Mesenchymal stem cell (in vitro differentiated cells and primary cell): ENCODE measurements around the gene TRAPPC2L.
A peak's percentile ranks its signal among the peaks of the same experiment; 100 is the strongest.

Experiments
- DNase-seq: peaks from one replicate; pipeline ENCODE4 v3.0.0-alpha.2; 2013
- H2AFZ ChIP-seq: one replicate; pipeline ENCODE4 v1.6.1; 2013; ENCODE audit warnings: low read depth, mild to moderate bottlenecking, control low read depth, inconsistent platforms, low read length, moderate library complexity
- H2AK5ac ChIP-seq: 2 replicates; pipeline ENCODE4 v1.6.1; 2013; ENCODE audit warnings: low read length, moderate library complexity, mild to moderate bottlenecking, inconsistent platforms; ENCODE audit not compliant: severe bottlenecking
- H2BK120ac ChIP-seq: one replicate; pipeline ENCODE4 v1.6.1; 2013; ENCODE audit warnings: low read depth, mild to moderate bottlenecking, inconsistent platforms, low read length, moderate library complexity
- H2BK12ac ChIP-seq, 2 experiments: one replicate each; pipeline ENCODE4 v1.6.1; 2013; ENCODE audit warnings: inconsistent platforms in 2 of 2, low read length in 2 of 2, mild to moderate bottlenecking in 2 of 2, moderate library complexity in 2 of 2, control low read depth in 1 of 2
- H2BK15ac ChIP-seq: one replicate; pipeline ENCODE4 v1.6.1; 2013; ENCODE audit warnings: mild to moderate bottlenecking, low read depth, inconsistent platforms; ENCODE audit not compliant: poor library complexity, severe bottlenecking
- H2BK5ac ChIP-seq: 2 replicates; pipeline ENCODE4 v1.6.1; 2013; ENCODE audit warnings: low read depth, mild to moderate bottlenecking, low read length, control low read depth, inconsistent platforms; ENCODE audit not compliant: poor library complexity, severe bottlenecking
- H3K14ac ChIP-seq, 2 experiments: one replicate each; pipeline ENCODE4 v1.6.1; 2013; ENCODE audit warnings: inconsistent platforms in 2 of 2, low read length in 2 of 2, control low read depth in 1 of 2, mild to moderate bottlenecking in 1 of 2, moderate library complexity in 1 of 2
- H3K18ac ChIP-seq, 2 experiments: one replicate each; pipeline ENCODE4 v1.6.1; 2013; ENCODE audit warnings: inconsistent platforms in 2 of 2, low read length in 2 of 2, control low read depth in 1 of 2, low read depth in 1 of 2, mild to moderate bottlenecking in 1 of 2
- H3K23ac ChIP-seq, 2 experiments: one replicate each; pipeline ENCODE4 v1.6.1; 2013; ENCODE audit warnings: inconsistent platforms in 2 of 2, low read length in 2 of 2, mild to moderate bottlenecking in 2 of 2, moderate library complexity in 2 of 2, control low read depth in 1 of 2
- H3K27ac ChIP-seq: 2 replicates; pipeline ENCODE4 v1.5.1; 2013; ENCODE audit warnings: mild to moderate bottlenecking, moderate library complexity, low read length, control low read depth, inconsistent platforms; ENCODE audit not compliant: poor library complexity, severe bottlenecking
- H3K27me3 ChIP-seq, 2 experiments: 2 replicates each; pipeline versions ENCODE4 v1.6.1 to v1.7.0; 2013; ENCODE audit warnings: low read length in 2 of 2, mild to moderate bottlenecking in 2 of 2, moderate library complexity in 2 of 2, control low read depth in 1 of 2, inconsistent platforms in 1 of 2; ENCODE audit not compliant: control insufficient read depth in 1 of 2, insufficient read depth in 1 of 2
- H3K36me3 ChIP-seq, 2 experiments: 2 replicates each; pipeline versions ENCODE4 v1.6.1 to v1.7.0; 2013; ENCODE audit warnings: low read length in 2 of 2, control low read depth in 1 of 2, inconsistent platforms in 1 of 2, low read depth in 1 of 2, mild to moderate bottlenecking in 1 of 2; ENCODE audit not compliant: insufficient read depth in 2 of 2, control insufficient read depth in 1 of 2
- H3K4ac ChIP-seq, 2 experiments: one replicate each; pipeline ENCODE4 v1.6.1; 2013; ENCODE audit warnings: inconsistent platforms in 2 of 2, low read length in 2 of 2, mild to moderate bottlenecking in 2 of 2, moderate library complexity in 2 of 2, control low read depth in 1 of 2, low read depth in 1 of 2
- H3K4me1 ChIP-seq: 2 replicates; pipeline ENCODE4 v1.6.1; 2013; ENCODE audit warnings: low read depth, low read length, control low read depth; ENCODE audit not compliant: control insufficient read depth, insufficient read depth
- H3K4me2 ChIP-seq: 2 replicates; pipeline ENCODE4 v1.6.1; 2013; ENCODE audit warnings: low read length, mild to moderate bottlenecking, inconsistent platforms; ENCODE audit not compliant: poor library complexity, severe bottlenecking
- H3K4me3 ChIP-seq, 2 experiments: 2 replicates each; pipeline versions ENCODE4 v1.5.1 to v1.7.0; 2013; ENCODE audit warnings: low read length in 2 of 2, mild to moderate bottlenecking in 2 of 2, control low read depth in 1 of 2, low read depth in 1 of 2; ENCODE audit not compliant: insufficient read depth in 1 of 2
- H3K79me1 ChIP-seq: replicated peaks from 2 replicates; pipeline ENCODE4 v1.6.1; 2013; ENCODE audit warnings: mild to moderate bottlenecking, control low read depth, low read length, inconsistent platforms; ENCODE audit not compliant: poor library complexity, severe bottlenecking
- H3K9ac ChIP-seq: 2 replicates; pipeline ENCODE4 v1.7.0; 2013; ENCODE audit warnings: mild to moderate bottlenecking, low read length, moderate library complexity
- H3K9me3 ChIP-seq: 2 replicates; pipeline ENCODE4 v1.7.0; 2013; ENCODE audit warnings: mild to moderate bottlenecking, low read length; ENCODE audit not compliant: control insufficient read depth
- H4K8ac ChIP-seq: one replicate; pipeline ENCODE4 v1.6.1; 2013; ENCODE audit warnings: inconsistent platforms, mild to moderate bottlenecking, low read length, moderate library complexity
- H4K91ac ChIP-seq: one replicate; pipeline ENCODE4 v1.6.1; 2013; ENCODE audit warnings: mild to moderate bottlenecking, low read length, inconsistent platforms
- WGBS: methylation state at CpG from one replicate; pipeline ENCODE4 v1.1.7; 2013; ENCODE audit warnings: mixed read lengths; 5-methylcytosine and 5-hydroxymethylcytosine counted together

The TRAPPC2L gene

DNA sequence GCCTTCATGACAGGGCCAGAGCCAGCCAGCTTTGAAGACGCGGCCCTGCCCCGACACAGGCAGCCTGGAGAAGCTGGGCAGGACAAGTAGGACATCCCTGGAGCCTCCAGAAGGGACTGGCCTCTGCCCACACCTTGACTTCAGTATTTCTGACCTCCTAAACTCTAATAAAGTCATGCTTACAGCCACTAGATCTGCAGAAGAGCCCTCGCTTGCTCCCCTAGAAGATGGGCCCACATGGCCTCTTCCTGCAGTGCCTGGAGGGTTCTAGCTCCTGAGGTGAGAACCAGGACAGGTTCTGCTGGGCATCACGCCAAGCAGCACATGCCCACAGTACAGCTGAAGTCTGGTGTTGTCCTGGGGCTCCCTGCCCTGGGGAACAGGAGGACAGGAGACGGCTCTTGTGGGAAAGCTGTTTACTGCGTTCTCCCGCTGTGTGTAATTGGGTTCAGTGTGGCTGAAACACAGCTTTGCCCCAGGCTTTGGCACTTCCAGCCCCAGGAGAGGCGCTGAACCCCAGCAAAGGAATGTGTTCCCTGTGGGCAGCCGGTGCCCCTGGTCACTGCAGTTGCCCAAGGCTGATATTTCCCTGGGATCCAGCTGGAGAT is 47.8 kb upstream of the TRAPPC2L start:
- Histone ChIP-seq H3K27ac (no peak overlapping the region), H3K18ac (no peak overlapping the region), H2BK5ac (no peak overlapping the region), H2AK5ac (no peak overlapping the region), H3K4me2 (no peak overlapping the region), H3K4ac (no peak overlapping the region), H3K9ac (no peak overlapping the region), H3K4me3 (no peak overlapping the region), H3K9me3 (no peaks in the 10 kb centered on the region), H3K4me1 (peaks cover 45% of the 10 kb centered on the region), H2AFZ (no peak overlapping the region), H2BK12ac (no peak overlapping the region), H3K79me1 (peaks cover 30% of the 10 kb centered on the region), H3K23ac (no peak overlapping the region), H3K36me3 (peaks cover 30 to 52% of the 10 kb centered on the region in 2 experiments), H3K27me3 (no peaks in the 10 kb centered on the region), H2BK15ac (no peak overlapping the region), H3K14ac (no peak overlapping the region), H4K91ac (no peak overlapping the region), H4K8ac (no peak overlapping the region), H2BK120ac (no peak overlapping the region)
- DNase-seq: no peak
- 95% methylated on average over 10 of the region's 10 CpGs for whole genome bisulfite sequencing

DNA sequence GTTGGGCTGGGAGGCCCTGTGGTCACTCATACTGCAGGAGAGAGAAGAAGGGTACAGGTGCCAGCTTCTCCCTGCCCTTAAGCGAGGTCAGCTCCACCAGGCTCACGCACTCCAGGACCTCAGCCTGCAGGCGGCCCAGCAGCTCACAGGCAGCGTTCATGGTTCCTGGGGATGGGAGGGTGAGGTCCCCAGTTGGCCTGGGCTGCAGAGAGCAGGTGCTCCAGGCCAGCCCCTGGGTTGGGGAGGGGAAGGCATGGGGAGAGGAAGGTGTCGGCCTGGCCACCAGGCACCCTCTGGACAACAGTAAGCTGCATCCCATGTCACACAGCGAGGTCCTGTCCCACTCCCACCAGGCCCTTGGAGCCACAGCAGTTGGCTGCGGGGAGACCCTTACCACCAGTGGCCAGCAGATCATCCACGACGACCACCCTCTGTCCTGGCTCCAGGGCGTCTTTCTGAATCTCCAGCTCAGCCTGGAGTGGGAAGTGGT is 47.2 kb upstream of the TRAPPC2L start:
- no peak overlapping the region for H2BK120ac ChIP-seq

DNA sequence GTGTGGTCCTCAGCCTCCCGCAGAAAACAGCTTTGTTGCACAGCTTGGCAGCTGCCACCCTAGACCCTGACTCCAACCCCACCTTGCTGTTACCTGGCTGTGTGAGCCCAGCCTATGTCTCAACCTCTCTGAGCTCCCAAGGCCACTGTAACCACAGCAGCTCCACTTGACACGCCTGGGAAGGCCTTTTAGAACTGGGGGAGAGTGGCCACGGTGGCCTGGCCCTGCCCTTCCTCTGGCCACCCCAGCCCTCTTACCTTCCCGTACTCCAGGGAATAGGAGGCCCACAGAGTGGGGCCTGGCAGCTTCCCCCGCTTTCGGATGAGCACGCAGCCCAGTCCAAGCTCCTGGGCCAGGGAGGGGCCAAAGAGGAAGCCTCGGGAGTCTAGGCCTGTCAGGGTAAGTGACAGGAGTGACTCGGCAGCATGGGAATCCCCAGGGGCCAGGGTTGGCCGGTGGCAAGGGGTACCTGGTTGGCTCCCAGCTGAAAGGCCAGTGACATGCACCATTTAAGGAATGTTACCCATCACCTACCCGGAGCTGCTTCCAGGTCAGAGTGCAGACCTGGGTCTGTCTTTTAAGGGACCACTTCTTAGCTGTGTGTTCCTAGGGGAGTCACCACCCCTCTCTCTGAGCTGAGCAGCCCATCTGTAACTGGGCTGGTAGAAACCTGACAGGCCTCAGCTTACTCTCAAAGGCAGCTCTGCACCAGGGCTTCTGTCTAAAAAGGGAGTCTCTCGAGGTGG is 46.6 kb upstream of the TRAPPC2L start:
- H3K27me3 ChIP-seq: no peaks in the 10 kb centered on the region
- peak overlapping the region; percentile 8 for H2BK15ac ChIP-seq
- H3K36me3 ChIP-seq: peaks cover 30 to 50% of the 10 kb centered on the region in 2 experiments
- H4K91ac ChIP-seq: peak overlapping the region; percentile 75
- peak overlapping the region; percentile 55 for H4K8ac ChIP-seq
- no peak overlapping the region for H2BK12ac ChIP-seq
- 49% methylated on average over 12 of the region's 12 CpGs for WGBS
- H3K9ac ChIP-seq: peak overlapping the region; percentile 92
- peak overlapping the region; percentile 80 for H3K4me2 ChIP-seq
- no peak overlapping the region for H2BK120ac ChIP-seq
- no peaks in the 10 kb centered on the region for H3K9me3 ChIP-seq
- peaks cover 21% of the 10 kb centered on the region for H3K79me1 ChIP-seq
- peaks cover 34% of the 10 kb centered on the region for H3K4me1 ChIP-seq
- H3K4ac ChIP-seq: peak overlapping the region in 1 of 2 experiments; percentile 24
- H3K4me3 ChIP-seq: peak overlapping the region; percentile 79 to 84
- peak overlapping the region in 1 of 2 experiments; percentile 19 for H3K14ac ChIP-seq
- no peak overlapping the region for H2AFZ ChIP-seq
- no peak overlapping the region for H2BK5ac ChIP-seq
- no peak overlapping the region for H3K18ac ChIP-seq
- no peak overlapping the region for H3K23ac ChIP-seq
- H2AK5ac ChIP-seq: no peak overlapping the region
- peak overlapping the region; percentile 51 for H3K27ac ChIP-seq
- peak; percentile 14 for DNase-seq

More for the DNA sequence above, 47.2 kb upstream of the TRAPPC2L start:
- Histone ChIP-seq H3K23ac (no peak overlapping the region), H2BK15ac (no peak overlapping the region), H3K79me1 (peaks cover 26% of the 10 kb centered on the region), H3K27me3 (no peaks in the 10 kb centered on the region), H3K4ac (no peak overlapping the region), H3K9me3 (no peaks in the 10 kb centered on the region), H3K18ac (no peak overlapping the region), H2AK5ac (no peak overlapping the region), H2AFZ (no peak overlapping the region), H3K14ac (peak overlapping the region in 1 of 2 experiments; percentile 19), H3K9ac (peak overlapping the region; percentile 92), H4K91ac (peak overlapping the region; percentile 75), H3K4me3 (peak overlapping the region in 1 of 2 experiments; percentile 84), H3K4me2 (no peak overlapping the region), H4K8ac (no peak overlapping the region), H3K27ac (no peak overlapping the region), H3K4me1 (peaks cover 40% of the 10 kb centered on the region), H2BK12ac (no peak overlapping the region), H2BK5ac (no peak overlapping the region), H3K36me3 (peaks cover 30 to 52% of the 10 kb centered on the region in 2 experiments)
- WGBS: 89% methylated on average over 10 of the region's 10 CpGs
- DNase-seq: no peak
